Vagina (tissue), 2 donors: ENCODE measurements around the gene ACP4.

Experiments
- CTCF ChIP-seq, 3 experiments: fragments of 450-650 bp in 2 of 3; fragments of 200-600 bp in 1 of 3; sonication (generic) in 1 of 3; IDR thresholded peaks; one replicate each; pipeline ENCODE4 v1.5.1; 2017 to 2019; ENCODE audit warnings: antibody characterized with exemption in 3 of 3, mild to moderate bottlenecking in 2 of 3, moderate library complexity in 2 of 3
- POLR2AphosphoS5 ChIP-seq, 2 donors: sonication (generic); formaldehyde crosslinking; IDR thresholded peaks; one replicate each; pipeline ENCODE4 v1.9.0; 2017; ENCODE audit warnings: antibody characterized with exemption in 2 of 2, mild to moderate bottlenecking in 2 of 2, low read depth in 1 of 2; ENCODE audit not compliant: insufficient read depth in 1 of 2

- TF ChIP-seq POLR2AphosphoS5 (IDR thresholded peaks at IDR 0.05; ENCODE audit: insufficient read depth in 1 of 2, low read depth in 1 of 2) = no peak
- TF ChIP-seq CTCF (IDR thresholded peaks at IDR 0.05) = no peak
Measured at GRCh38 chr19:50830266-50831025, 40.2 kb downstream of the ACP4 start.
